GM18511 (cell line): ENCODE results near the gene SCAPER.
"Not testable (repeated sequence)": the region's sequence is repeated elsewhere in the genome, so short reads cannot be mapped to it uniquely, and the experiment has no call there.

Experiments used
- ATAC-seq: cut with Tn5 transposase; IDR thresholded peaks from one replicate; pipeline ENCODE4 v1.9.1; 2021; ENCODE audit warnings: mild to moderate bottlenecking, moderate library complexity; ENCODE audit not compliant: unreplicated experiment

SCAPER gene

DNA sequence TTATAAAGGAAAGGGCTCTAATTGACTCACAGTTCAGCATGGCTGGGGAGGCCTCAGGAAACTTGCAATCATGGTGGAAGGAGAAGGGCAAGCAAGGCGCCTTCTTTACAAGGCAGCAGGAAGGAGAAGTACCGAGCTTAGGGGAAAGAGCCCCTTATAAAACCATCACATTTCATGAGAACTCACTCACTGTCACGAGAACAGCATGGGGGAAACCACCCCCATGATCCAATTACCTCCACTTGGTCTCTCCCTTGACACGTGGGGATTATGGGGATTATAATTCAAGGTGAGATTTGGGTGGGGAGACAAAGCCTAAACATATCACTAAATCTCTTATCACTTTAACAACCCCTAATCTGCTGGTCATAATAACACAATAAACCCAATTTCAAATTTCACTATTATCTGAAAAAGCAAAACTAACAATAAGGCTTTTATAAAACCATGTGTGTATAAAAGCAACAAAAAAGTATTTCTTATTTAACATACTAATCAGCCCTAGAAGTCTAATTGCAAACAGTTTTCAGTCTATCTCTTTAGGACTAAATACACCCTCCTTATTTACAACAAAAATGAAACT is 43.2 kb downstream of the SCAPER start:
- ATAC-seq = no peak

DNA sequence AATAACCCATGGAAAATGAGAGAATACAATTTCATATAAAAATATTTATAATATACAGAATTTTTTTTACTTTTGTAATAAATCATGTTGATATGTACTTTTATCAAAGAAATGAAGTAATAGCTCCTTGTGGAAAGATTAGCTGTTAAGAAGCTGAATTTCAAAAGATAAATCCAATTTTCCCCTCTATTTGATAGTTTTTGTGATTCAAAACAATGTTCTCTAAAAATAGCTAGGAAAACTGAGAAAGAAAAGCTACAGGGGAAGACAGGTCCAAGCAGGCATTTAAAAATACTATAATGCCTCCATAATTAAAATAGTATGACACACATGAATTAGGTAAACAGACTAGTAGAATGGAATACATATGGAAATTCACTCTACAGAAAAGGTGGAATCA is 44.9 kb downstream of the SCAPER start:
- no peak for ATAC-seq

DNA sequence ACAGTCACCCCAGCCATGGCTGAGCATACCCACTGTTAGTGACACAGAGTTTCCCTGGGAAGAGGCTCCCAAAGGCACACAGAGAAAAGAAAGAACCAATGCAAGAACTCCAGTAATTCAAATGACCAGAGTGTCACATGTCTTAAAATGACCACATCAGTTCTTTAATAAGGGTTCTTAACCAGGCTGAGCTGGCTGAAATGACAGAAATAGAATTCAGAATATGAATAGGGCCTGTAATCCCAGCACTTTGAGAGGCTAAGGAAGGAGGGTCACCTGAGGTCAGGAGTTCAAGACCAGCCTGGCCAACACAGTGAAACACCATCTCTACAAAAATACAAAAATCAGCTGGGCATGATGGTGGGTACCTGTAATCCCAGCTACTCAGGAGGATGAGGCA is 54.8 kb downstream of the SCAPER start:
- ATAC-seq = not testable (repeated sequence)

DNA sequence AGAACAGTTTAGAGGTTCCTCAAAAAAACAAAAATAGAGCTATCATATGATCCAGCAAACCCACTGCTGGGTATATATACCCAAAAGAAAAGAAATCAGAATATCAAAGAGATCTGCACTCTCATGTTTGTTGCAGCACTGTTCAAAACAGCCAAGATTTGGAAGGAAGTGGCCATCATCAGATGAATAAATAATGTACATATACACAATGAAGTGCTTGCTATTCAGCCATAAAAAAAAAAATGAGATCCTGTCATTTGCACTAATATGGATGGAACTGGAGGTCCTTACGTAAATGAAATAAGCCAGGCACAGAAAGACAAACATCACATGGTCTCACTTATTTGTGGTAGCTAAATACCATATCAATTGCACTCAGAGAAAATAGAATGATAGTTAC is 58.4 kb downstream of the SCAPER start:
- ATAC-seq = no peak

DNA sequence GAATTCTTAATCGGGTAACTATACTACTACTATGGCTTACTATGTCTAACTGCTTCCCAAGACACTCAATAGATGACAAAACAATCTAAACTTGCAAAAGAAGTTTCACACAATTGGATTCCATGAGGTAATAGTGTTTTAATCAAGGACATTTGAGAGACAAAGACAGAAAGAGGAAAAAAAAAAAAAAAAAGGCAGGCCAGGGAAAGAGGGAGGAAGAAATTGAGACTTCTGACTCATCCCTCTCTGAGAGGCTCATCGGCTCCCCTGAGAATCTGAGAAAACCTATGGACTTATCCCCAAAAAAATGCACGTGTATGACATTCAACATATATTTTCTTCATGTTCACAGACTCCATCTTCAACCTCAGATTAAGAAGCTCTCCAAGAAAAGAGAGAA is 61.0 kb downstream of the SCAPER start:
- ATAC-seq = no peak

DNA sequence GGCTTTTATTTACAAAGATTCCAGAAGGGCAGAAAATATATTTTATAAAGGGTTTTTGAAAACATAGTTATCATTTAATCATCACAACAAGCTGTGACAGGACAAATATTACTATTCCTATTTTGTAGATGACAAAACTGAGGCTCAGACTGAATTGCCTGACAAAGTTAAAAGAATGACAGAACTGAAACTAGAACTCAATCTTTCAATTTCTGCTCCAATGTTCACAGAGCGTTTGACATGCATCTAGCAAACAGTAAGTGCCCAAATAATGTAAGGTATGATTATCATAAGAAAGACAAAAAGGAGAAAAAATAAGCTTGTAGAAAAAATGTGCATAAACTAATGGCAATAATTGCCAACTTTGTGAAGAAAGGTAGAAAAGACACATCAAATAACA is 61.9 kb downstream of the SCAPER start:
- ATAC-seq = no peak

DNA sequence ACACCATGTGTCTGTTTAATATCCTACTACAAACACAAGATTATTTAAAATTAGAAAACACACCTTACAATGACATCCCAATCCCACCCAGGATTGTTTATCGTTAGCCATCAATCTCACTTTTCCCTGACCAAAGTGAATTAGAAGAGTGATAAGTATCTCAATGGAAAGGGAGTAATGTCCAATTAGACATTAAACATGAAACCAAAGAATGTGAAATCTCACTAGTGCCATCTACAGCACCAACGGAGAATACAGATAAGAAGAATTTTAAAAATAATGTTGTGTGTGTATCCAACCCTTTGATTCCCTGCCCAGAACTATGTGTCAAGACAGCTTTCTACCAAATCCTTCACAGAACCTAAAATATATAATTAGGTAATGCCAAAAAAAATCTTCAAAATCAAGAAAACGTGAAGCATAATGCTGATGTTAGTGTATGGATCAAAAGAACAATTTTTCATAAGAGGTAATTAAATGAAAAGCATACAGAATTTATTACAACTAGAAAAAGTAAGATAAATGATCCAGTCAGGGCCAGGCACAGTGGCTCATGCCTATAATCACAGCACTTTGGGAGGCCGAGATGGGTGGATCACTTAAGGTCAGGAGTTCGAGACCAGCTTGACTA is 64.2 kb downstream of the SCAPER start:
- ATAC-seq = no peak

DNA sequence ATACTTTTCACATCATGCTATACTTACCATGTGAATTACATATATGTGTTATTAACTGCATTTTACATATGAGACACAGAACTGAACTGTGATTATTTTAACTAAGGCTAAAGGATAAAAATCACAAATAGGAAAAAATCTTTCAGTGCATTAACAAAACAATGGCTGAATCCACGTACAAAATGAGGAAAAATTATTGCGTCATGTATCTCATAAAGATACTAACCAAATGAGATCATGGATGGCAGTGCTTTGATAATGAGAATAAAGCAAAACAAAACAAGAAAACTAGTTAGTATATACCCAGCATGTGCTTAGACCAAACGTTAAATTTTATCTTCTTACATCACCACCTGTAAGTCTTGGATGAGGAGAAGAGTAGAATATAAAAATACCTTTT is 66.0 kb downstream of the SCAPER start:
- ATAC-seq = no peak

DNA sequence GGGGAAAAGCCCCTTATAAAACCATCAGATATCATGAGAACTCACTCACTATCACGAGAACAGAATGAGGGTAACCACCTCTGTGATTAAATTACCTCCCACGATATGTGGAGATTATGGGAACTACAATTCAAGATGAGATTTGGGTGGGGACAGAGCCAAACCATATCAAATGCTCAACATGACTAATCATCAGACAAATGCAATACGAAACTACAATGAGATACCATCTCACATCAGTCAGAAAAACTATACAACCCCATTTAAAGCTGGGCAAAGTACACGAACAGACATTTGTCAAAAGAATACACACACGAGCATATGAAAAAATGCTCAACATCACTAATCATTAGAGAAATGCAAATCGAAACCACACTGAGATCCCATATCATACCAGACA is 67.7 kb downstream of the SCAPER start:
- no peak for ATAC-seq

DNA sequence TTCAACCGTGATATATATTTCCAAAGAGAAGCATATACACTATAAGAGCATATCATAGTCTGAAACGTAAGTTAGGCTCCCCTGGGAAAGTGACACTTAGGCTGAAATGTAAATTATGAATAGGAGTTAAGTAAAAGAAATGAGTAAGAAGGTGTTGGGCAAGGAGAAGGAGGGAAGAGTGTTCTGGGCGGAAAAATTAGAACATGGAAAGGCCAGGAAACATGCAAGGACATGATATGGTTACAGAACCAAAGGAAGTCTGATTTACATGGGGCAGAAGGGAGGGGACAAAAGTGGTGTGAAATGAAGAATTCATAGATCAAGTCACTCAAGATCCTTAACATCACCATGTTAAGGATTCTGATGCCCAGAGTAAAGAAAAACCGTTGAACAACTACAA is 75.2 kb downstream of the SCAPER start:
- no peak for ATAC-seq

DNA sequence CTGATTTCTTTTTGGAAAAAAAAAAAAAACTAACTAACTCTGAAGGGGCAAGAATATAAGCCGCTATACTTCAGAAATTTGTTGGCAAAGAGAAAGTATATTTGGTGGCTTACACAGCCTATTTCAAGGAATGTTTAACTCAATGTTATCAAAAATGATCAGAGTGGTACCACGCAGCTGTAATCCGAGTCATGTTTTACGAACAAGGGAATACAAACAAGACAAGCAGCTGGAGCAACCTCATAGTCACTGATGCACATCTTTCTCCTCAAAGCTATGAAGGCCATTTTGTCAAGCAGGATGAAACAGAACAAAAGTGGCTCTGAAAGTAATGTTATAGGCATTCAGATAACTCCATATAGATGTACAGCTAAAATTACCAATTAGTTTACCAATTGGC is 81.2 kb downstream of the SCAPER start:
- ATAC-seq = no peak

DNA sequence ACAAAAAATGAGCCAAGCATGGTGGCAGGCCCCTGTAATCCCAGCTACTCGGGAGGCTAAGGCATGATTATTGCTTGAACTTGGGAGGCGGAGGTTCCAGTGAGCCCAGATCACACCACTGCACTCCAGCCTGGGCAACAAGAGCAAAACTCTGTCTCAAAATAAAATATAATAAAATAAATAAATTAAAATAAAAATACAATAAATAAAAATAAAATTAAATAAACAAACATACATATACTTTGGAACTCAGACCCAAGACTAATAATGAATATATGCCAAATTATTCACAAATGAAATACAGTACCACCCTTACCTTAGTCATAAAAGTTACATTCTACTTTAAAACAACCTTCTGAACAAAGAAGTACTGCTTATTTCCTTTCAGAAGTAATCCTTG is 81.8 kb downstream of the SCAPER start:
- no peak for ATAC-seq

DNA sequence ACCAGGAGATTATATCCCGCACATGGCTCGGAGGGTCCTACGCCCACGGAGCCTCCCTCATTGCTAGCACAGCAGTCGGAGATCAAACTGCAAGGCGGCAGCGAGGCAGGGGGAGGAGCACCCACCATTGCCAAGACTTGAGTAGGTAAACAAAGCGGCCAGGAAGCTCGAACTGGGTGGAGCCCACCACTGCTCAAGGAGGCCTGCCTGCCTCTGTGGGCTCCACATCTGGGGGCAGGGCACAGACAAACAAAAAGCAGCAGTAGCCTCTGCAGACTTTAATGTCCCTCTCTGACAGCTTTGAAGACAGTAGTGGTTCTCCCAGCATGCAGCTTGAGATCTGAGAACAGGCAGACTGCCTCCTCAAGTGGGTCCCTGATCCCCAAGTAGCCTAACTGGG is 86.2 kb downstream of the SCAPER start:
- ATAC-seq = not testable (repeated sequence)

DNA sequence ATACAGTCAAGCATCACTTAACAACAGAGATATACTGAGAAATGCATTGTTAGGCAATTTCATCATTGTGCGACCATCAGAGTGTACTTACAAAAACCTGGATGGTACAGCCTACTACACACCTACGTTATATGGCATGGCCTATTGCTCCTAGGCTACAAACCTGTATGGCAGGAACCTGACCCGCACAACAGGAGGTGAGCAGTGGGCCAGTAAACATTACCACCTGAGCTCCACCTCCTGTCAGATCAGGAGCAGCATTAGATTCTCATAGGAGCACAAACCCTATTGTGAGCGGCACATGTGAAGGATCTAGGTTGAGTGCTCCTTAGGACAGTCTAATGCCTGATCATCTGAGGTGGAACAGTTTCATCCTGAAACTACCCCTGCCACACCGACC is 89.7 kb downstream of the SCAPER start:
- ATAC-seq = no peak

DNA sequence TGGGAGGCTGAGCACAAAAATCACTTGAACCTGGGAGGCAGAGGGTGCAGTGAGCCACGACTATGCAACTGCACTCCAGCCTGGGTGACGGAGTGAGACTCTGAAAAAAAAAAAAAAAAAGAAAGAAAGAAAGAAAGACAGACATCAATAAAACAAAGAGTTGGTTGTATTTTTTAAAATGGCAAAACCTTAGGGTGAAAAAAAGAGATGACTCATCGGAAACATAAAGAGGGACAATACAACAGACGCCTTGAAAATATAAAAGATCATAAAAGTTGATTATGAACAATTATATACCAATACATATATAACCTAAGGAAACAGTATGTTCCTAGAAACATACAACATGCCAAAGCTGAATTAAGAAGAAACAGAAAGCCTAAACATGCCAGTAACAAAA is 92.8 kb downstream of the SCAPER start:
- ATAC-seq = no peak

DNA sequence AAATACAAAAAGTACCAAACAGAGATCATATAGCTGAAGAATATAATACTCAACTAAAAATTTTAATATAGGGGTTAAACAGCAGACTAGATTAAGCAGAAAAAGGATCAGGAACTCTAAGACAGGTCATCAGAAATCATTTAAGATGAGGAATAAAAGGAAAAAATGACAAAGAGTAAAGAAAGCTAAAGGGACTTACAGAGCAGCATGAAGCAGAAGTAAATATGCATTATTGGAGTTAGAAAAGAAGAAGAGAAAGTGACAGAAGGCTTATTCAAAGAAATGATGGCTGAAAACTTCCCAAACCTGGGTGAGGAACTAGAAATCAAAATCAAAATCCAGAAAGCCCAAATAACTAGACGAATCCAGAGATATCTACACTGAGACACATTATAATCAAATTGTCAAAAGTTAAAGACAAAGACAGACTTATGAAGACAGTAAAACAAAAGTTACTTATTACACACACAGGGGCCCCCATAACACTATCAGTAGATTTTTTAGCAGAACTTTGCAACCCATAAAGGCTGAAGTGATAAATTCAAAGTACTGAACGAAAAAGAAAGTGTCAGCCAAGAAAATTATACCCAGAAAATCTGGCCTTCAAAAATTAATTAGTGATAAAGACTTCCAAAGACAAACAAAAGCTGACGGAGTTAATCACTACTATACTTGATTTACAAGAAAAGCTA is 95.6 kb downstream of the SCAPER start:
- no peak for ATAC-seq

DNA sequence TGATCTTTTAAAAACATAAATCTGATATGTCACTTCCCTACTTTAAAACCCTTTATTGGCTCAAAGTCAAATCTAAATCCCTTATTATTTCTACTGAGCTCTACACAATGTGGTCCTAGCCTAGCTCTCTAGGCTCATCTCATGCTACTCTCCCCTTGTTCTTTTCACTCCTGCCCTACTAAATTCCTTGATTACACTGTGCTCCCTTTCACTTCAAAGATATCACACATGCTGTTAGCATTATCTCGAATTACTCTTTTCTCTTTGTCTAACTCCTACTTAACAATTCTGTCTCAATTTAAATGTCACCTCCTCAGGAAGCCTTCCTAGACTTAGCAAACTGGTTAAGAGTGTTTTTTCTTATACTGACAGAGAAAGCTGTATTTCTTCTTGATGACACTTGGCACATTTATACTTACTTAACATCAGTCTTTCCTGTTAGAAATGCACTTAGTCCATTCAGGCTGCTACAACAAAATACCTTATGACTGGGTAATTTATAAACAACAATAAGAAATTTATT is 102.0 kb downstream of the SCAPER start:
- no peak for ATAC-seq

DNA sequence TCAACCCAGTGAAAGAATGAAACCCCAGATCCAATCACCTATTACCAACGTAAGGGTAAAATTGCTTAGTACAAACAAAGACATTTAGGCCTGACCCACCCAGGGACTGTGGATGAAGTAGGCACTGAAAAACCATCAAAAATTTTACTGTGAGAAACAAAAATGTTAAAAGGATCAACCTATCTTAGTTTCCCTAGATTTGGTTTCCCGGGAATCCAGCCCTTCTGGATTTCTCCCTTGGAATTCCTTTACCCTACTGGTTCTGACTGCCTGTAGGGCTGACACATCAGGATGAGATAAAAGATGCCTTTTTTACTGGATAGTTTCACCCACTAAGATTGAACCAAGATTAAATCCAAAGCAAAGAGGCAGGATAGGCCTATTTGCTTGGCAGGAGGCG is 102.7 kb downstream of the SCAPER start:
- ATAC-seq = no peak

DNA sequence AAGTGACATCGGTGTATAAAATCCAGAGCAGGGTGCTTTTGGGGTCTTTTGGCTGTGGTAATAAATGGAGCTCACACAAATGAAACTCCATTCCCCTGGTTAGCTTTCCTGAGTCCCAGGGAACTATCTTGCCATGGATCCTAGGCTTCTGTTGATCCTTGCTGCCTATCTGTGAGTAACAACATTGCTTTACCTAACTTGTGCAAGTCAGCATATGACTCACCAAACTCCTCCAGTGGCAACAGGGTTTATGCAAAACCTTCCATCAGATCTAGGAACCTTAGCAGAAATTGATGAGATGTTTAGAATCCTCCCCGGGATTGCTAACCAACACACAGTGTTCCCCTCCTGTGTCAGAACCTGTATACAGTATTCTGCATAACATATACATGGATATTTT is 105.4 kb downstream of the SCAPER start:
- no peak for ATAC-seq

DNA sequence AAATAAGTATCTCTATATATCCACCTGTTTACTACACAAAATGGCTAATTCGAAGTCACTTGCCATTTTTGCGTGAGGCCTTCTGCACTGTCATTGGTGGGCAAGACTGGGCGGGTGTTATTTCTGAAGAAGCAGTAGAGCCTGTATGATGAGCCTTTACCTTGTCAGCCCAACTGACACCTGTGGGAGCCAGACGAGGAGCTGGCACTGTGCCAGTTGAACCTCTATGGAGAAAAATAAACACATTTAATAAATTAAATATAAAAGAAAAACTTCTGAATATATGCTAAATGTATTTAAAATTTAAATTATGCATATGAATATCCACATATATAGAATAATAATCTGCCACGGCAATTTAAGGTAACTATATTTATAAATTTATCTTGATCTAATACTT is 109.9 kb downstream of the SCAPER start:
- no peak for ATAC-seq

DNA sequence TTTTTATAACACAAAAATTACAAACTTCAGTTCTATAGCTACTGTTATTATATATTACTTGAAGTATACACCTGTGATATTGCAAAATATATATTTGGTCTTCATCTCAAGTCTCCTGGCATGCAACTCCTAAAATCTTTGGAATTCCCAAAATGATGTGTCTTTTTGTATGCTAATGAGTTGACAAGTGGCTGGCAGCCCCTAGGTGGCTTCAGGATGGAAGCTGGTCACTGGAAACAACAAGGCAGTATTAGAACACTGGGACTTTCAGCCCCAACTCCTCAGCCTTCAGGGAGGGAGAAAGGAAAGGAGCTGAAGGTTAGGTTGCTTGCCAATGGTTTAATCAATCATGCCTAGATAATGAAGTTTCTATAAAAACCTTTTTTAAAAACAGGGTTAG is 112.0 kb downstream of the SCAPER start:
- no peak for ATAC-seq

DNA sequence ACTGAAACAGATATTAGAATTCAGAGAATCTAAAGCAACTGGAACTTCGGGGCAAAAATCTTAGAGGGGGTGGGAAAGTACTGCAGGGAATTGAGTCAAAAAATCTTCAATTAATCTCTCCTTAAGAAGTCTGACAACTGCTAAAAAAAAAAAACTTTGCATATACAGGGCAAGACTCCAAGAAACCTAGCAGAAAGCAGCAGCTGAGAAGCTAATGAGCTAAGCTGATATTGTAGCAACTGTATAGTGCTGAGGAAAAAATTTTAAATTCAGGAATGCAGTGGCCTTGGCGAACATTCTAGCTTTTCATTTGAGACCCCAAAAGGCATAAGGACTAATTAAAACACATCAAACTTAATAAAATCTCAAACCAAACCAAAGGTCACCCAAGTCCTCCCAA is 113.6 kb downstream of the SCAPER start:
- no peak for ATAC-seq
